ENCODE measurements around the gene CDH4. TPM values are rescaled to one million over a fixed set of nuclear protein-coding genes. Genes with fewer than 3 reads are reported as not detected.

The CDH4 gene
- polyA plus RNA-seq, 1 donor (not counting 4 experiments of a cell fraction or from before 2014, with no cell fraction given) = 2.2 TPM

DNA sequence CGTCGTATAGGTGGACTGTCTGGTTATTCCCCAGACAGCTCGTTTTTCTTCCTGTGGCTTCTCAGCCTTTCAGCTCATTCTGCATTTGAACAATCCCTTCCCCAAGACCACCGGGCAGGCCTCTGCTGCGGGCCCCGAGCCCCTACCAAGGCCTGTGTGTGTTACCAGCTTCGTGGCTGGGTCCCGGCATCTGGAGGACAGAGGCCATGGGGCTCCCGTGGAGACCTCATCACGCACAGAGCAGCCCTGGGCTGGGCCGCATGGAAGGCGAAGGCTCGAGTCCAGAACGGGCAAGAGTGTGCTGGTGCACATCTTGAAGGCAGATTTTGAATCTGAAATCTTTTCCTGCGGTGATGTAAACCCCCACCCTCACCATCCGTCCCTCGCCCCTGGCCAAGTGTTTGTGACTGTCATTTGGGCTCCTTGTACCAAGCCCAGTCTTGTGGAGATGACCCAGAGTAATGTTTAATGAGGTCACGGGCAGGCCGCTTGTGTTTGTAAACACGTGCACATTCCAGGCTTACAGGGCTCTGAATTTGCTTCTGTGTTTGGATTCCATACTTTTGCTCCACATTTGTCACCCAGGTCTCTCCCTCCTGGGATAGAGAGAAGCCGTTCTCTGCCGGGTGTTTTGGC is 119.6 kb downstream of the CDH4 start:
- peaks cover 6% of the 10 kb centered on the region for H4K20me1 ChIP-seq (ENCODE audit: control insufficient read depth, extremely low read depth, insufficient read depth, low read length)
- TF ChIP-seq EZH2 (IDR thresholded peaks at IDR 0.05; ENCODE audit: low read length) = no peak
- TF ChIP-seq, protein P1, sequence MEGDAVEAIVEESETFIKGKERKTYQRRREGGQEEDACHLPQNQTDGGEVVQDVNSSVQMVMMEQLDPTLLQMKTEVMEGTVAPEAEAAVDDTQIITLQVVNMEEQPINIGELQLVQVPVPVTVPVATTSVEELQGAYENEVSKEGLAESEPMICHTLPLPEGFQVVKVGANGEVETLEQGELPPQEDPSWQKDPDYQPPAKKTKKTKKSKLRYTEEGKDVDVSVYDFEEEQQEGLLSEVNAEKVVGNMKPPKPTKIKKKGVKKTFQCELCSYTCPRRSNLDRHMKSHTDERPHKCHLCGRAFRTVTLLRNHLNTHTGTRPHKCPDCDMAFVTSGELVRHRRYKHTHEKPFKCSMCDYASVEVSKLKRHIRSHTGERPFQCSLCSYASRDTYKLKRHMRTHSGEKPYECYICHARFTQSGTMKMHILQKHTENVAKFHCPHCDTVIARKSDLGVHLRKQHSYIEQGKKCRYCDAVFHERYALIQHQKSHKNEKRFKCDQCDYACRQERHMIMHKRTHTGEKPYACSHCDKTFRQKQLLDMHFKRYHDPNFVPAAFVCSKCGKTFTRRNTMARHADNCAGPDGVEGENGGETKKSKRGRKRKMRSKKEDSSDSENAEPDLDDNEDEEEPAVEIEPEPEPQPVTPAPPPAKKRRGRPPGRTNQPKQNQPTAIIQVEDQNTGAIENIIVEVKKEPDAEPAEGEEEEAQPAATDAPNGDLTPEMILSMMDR (optimal IDR thresholded peaks at IDR 0.05 in 1 of 3, IDR thresholded peaks at IDR 0.05 in 1 of 3, conservative IDR thresholded peaks at IDR 0.05 in 1 of 3; ENCODE audit: extremely low read depth in 1 of 3, insufficient read depth in 2 of 3, low read length in 3 of 3) = no peak
- H2AFZ ChIP-seq (ENCODE audit: control insufficient read depth, low read length) = no peak overlapping the region
- peaks cover 9% of the 10 kb centered on the region for H3K79me2 ChIP-seq (ENCODE audit: control insufficient read depth, insufficient read depth, low read length)
- dilution Hi-C loops (cut with MboI; ENCODE audit: extremely low pct_ligation_motif_present, low sequenced_read_pairs) = no loop called here
- FAIRE-seq (no peak), DNase-seq (ENCODE audit: low read depth, low spot score) (no peak)
- H3K4me3 ChIP-seq (ENCODE audit: control insufficient read depth in 2 of 3, extremely low read depth in 1 of 3, insufficient read depth in 2 of 3, low read depth in 1 of 3, low read length in 3 of 3) = no peak overlapping the region
- no peaks in the 10 kb centered on the region for H3K4me1 ChIP-seq (ENCODE audit: control insufficient read depth, extremely low read depth, insufficient read depth, low read length)
- no peak overlapping the region for H3K27ac ChIP-seq (ENCODE audit: control insufficient read depth, insufficient read depth, low read length)
- H3K36me3 ChIP-seq (ENCODE audit: control insufficient read depth in 2 of 2, extremely low read depth in 1 of 2, insufficient read depth in 2 of 2, low read length in 2 of 2) = no peaks in the 10 kb centered on the region
- no peaks in the 10 kb centered on the region for H3K27me3 ChIP-seq (ENCODE audit: control insufficient read depth, extremely low read depth, insufficient read depth, low read length)
- no peaks in the 10 kb centered on the region for H3K9me1 ChIP-seq (ENCODE audit: control insufficient read depth, extremely low read depth, insufficient read depth, low read length)
- H3K4me2 ChIP-seq (ENCODE audit: control insufficient read depth, extremely low read depth, insufficient read depth, low read depth, low read length) = no peak overlapping the region
- no peak overlapping the region for H3K9ac ChIP-seq (ENCODE audit: control insufficient read depth, extremely low read depth, insufficient read depth, low read length)
- no peaks in the 10 kb centered on the region for H3K9me3 ChIP-seq (ENCODE audit: control insufficient read depth, low read depth, low read length)

- Histone ChIP-seq H3K9me3 (ENCODE audit: control insufficient read depth, low read depth, low read length) (no peaks in the 10 kb centered on the region), H2AFZ (ENCODE audit: control insufficient read depth, low read length) (no peak overlapping the region), H3K36me3 (ENCODE audit: control insufficient read depth in 2 of 2, extremely low read depth in 1 of 2, insufficient read depth in 2 of 2, low read length in 2 of 2) (no peaks in the 10 kb centered on the region), H3K27me3 (ENCODE audit: control insufficient read depth, extremely low read depth, insufficient read depth, low read length) (no peaks in the 10 kb centered on the region), H3K27ac (ENCODE audit: control insufficient read depth, insufficient read depth, low read length) (no peak overlapping the region), H3K9ac (ENCODE audit: control insufficient read depth, extremely low read depth, insufficient read depth, low read length) (no peak overlapping the region), H4K20me1 (ENCODE audit: control insufficient read depth, extremely low read depth, insufficient read depth, low read length) (peaks cover 6% of the 10 kb centered on the region), H3K4me2 (ENCODE audit: control insufficient read depth, extremely low read depth, insufficient read depth, low read depth, low read length) (no peak overlapping the region), H3K4me3 (ENCODE audit: control insufficient read depth in 2 of 3, extremely low read depth in 1 of 3, insufficient read depth in 2 of 3, low read depth in 1 of 3, low read length in 3 of 3) (no peak overlapping the region), H3K9me1 (ENCODE audit: control insufficient read depth, extremely low read depth, insufficient read depth, low read length) (no peaks in the 10 kb centered on the region), H3K79me2 (ENCODE audit: control insufficient read depth, insufficient read depth, low read length) (peaks cover 9% of the 10 kb centered on the region), H3K4me1 (ENCODE audit: control insufficient read depth, extremely low read depth, insufficient read depth, low read length) (no peaks in the 10 kb centered on the region)
- no peak for FAIRE-seq
- dilution Hi-C loops (cut with MboI; ENCODE audit: extremely low pct_ligation_motif_present, low sequenced_read_pairs) = no loop called here
- TF ChIP-seq, protein P1 (optimal IDR thresholded peaks at IDR 0.05 in 1 of 3, IDR thresholded peaks at IDR 0.05 in 1 of 3, conservative IDR thresholded peaks at IDR 0.05 in 1 of 3; ENCODE audit: extremely low read depth in 1 of 3, insufficient read depth in 2 of 3, low read length in 3 of 3) = no peak
- no peak for TF ChIP-seq EZH2 (IDR thresholded peaks at IDR 0.05; ENCODE audit: low read length)
- DNase-seq (ENCODE audit: low read depth, low spot score) = no peak
Measured at GRCh38 chr20:61372137-61373054, 120.3 kb downstream of the CDH4 start.

Measured in keratinocyte (primary cell).